Measurements from ENCODE around the gene SNAPC2.
A peak's percentile ranks its signal among the peaks of the same experiment; 100 is the strongest.
"Not testable (repeated sequence)": the region's sequence is repeated elsewhere in the genome, so short reads cannot be mapped to it uniquely, and the experiment has no call there.

Gene SNAPC2

DNA sequence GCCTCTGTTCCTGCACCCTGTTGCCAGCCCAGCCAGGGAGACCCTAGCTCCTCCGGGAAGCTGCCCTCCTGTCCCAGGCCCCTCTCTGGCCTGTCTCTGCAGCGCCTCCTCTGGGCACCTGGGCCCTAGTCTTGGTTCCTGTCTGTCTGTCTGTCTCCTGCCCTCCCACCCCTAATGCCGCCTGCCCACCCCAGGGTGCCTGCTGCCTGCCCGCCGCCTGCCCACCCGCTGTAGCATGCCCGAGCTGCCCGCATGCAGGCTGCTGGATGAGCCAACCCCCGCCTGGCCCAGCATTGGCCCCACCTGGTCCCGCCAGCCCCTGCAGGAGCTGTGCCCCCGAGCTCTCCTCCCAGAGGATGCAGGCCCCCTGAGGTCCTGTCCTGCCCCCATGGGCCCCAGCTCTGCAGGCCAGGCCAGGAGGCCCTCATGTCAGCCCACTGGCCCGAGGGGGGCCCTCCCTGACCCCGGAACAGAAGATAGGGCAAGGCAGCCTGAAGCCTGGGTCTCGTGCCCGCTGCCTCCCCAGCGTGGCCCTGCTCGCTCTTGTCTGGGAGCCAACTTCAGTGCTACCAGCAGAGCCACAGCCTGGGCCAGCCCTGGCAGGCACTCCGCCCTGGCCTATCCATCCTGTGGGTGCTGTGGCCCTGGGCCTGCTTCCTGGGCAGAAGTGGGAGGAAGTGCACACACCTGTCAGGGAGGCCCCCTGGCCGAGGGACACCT, 11.2 kb upstream of the SNAPC2 start:
- DNase-seq (ENCODE audit: low read depth): no peak

DNA sequence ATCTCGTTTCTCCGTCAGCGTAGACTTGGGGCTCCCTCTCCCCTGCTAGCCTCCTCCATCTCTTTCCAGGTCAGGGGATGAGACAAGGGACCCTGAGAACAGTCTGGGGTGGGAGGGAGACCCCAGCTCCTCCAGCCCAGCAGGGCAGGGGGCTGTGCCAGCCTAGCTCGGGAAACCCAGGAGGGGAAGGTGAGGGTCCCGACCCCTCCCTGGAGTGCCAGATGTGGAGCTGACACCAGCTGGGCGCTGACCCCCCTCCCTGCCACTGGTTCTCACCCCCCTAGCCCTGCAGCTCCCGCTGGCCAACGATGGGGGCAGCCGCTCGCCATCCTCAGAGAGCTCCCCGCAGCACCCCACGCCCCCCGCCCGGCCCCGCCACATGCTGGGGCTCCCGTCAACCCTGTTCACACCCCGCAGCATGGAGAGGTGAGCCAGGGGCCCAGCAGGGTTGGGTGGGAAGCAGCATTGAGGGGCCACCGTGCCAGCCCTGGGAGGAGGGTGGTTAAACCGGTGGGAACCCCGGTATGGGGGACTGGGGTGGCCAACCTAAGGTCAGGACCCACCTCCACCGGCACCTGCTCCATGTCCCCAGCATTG, 10.6 kb upstream of the SNAPC2 start:
- no peak for DNase-seq (ENCODE audit: low read depth)

DNA sequence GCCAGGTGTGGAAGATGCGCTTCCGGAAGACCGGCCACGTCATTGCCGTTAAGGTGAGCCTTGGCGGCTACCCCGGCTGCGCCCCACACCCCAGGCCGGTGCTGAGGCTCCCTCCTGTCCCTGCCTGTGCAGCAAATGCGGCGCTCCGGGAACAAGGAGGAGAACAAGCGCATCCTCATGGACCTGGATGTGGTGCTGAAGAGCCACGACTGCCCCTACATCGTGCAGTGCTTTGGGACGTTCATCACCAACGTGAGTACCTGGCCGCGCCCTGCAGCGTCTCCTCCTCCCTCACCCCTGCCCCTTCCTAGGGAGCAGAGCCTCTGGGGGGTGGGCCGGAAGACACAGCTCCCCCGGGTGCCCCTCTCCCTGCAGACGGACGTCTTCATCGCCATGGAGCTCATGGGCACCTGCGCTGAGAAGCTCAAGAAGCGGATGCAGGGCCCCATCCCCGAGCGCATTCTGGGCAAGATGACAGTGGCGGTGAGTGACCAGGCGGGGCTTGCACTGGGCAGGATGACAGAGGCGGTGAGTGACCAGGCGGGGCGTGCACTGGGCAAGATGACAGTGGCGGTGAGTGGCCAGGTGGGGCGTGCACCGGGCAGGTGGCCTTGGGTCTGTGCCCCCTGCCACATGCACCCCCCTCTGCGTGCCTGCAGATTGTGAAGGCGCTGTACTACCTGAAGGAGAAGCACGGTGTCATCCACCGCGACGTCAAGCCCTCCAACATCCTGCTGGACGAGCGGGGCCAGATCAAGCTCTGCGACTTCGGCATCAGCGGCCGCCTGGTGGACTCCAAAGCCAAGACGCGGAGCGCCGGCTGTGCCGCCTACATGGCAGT, 9.6 kb upstream of the SNAPC2 start:
- DNase-seq (ENCODE audit: low read depth): no peak

DNA sequence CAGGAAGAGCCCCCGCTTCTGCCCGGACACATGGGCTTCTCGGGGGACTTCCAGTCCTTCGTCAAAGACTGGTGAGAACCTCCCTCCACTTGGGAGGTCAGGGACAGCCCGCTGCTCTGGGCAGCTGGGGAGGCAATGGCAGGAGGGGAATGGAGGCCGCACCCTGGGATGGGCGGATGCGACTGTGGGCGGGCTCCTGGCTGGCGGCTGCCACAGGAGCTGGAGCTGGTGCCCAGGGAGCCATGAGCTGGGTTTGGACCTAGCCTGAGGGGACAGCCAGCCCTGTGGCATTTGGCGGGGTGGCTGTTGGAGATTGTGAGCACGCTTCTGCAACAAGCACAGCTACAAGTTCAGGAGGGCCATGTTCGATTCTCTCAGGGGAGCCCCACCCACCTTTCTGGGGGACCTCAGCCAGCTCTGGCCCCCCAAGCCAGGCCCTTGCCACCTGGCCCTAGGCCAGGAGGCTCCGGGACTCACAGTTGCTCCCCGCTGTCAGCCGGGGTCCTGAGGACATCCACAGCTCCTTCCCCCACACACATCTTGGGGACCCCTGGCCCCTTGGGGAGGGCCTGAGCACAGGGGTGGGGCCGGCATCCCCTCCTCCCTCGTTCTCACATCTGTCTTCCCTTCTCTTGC, 8.5 kb upstream of the SNAPC2 start:
- DNase-seq (ENCODE audit: low read depth): no peak

DNA sequence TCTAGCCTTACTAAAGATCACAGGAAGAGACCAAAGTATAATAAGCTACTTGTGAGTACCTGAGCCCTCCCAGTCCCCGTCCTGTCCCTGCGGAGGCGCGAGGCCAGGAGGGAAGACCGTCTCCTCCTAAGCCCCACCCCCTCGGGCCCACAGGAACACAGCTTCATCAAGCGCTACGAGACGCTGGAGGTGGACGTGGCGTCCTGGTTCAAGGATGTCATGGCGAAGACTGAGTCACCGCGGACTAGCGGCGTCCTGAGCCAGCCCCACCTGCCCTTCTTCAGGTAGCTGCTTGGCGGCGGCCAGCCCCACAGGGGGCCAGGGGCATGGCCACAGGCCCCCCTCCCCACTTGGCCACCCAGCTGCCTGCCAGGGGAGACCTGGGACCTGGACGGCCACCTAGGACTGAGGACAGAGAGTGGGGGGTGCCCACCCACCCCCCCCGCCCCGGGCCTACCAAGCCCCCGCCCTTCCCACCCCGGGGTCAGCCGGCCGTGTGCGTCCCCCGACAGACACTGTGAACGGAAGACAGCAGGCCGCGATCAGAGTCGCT, 7.9 kb upstream of the SNAPC2 start:
- no peak for DNase-seq (ENCODE audit: low read depth)

DNA sequence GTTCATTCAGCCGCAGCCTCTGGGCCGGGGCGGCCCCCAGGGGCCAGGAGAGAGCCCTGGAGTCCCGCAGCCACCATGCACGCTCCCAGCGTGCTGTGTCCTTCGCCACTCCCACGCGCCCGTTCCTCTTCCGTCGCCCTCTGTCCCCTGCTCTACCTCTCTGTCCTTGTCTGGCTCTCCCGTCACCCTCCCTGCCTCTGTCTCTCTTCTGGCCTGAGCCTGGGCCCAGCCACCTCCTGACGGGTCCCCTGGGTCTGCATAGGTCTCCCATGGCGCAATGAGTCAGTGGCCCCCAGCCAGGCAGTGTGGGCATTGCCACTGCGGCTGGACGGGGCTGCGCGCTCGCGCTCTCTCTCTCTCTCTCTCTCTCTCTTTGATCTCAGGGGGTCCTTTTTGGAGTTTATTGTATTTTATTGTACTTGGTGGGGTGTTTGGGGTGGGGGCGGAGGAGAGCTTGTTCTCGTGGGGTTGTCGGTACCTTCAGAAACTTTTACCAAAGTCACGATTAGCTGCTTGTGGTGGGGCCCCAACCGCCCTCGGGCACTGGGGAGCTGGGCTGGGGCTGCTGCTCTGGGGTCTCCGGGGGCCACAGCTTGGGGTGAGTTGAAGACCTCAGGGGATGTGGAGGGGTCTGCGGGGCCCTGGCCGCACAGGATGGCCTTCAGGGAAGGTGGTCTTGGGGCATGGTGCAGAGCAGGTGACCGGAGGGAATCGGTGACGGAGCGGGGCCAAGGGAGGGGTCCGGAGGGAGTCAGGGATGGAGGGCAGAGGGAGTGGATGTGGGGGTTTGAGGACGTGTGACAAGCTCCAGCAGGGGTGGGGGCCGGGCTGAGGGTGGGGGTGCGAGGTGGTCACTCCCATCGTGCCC, 7.2 kb upstream of the SNAPC2 start:
- no peak for DNase-seq (ENCODE audit: low read depth)

DNA sequence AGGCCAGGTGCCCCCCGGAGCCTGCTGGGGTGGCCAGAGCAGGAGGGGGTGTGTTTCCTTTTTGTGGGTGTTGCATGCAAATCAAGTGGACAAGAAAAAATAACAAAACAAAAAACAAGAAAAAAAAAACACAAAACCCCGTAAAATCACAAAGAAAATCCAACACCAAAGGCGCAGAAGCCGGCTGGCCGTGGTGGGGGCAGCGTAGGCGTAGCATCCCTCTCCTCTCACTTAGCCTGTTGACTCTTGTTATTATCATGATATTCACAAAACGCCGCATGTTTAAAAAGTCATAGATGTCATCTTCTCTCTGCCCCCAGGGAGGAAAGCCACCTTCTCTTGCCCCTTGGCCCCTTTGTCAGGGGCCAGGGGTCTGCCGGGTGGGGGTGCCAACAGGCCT, 6.5 kb upstream of the SNAPC2 start:
- no peak for DNase-seq (ENCODE audit: low read depth)

DNA sequence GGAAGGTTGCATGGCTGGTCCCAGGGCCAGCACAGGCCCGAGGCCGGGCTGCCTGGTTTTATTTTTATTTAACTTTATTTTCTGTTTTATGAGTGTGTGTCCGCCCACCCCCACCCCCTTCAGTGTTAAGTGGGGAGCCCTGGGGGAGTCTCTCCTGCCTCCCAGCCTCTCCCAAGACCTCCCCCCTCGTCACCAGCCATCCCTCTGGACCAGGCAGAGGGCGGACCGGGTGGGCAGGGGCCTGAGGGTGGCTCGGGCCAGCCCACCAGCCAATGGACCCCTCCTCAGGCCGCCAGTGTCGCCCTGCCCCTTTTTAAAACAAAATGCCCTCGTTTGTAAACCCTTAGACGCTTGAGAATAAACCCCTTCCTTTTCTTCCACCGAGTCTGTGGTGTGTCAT, 6.0 kb upstream of the SNAPC2 start:
- DNase-seq (ENCODE audit: low read depth): no peak

DNA sequence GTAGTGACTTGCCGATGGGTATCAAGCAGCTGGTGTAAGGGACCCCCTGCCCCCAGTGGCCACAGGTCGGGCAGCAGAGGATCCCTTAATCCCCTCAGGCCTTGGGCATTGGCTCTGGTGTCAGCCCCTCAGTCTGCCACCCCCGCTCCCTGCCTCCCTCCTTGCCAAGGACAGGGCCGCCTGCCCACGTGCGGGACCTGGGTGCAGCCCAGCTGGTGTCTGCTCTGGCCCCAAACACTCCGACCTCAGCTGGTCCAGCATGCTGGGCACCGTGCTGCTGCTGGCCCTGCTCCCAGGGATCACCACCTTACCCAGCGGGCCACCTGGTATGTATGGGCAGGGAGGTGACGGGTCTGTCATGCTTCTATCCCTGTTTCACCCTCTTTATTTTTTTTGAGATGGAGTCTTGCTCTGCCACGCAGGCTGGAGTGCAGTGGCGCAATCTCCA, 5.5 kb upstream of the SNAPC2 start, which contains the start of gene TGFBR3L:
Gene TGFBR3L (plus strand): TSS at position 233 of the 448 bp plus-strand sequence.
- no peak for DNase-seq (ENCODE audit: low read depth)

DNA sequence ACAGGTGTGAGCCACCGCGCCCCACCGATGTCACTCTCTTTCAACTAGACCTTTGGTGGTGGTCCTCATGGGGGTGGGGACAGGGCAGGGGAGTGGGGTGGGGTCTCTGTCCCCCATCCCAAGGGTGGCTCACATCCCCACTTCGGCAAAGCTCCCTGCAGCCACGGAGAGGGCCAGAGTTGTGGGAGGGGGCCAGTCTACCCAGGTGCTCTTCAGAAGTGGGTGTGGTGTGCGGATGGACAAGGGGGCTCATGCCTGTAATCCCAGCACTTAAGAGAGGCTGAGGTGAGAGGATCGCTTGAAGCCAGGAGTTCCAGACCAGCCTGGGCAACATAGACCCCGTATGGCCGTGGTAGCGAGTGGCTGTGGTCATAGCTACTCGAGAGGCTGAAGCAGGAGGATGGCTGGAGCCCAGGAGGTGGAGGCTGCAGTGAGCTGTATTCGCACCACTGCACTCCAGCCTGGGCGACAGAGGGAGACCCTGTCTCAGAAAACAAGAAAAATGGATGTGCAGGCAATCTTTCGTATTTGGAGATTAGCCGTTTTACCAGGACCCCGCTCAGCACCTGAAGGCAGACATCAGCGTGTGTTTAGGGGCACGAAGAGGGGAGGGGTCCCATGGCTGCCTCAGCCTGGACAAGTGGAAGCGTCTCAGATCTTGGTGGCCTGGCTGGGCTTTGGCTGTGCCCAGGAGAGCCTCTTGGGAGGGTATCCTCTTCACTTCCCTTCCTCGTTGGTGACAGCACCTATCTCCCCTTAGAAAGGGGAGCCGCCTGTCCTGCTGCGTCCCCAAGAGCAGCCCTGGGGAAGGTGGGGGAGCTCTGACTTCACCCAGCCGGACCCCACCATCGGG, 4.7 kb upstream of the SNAPC2 start:
- no peak for DNase-seq (ENCODE audit: low read depth)

DNA sequence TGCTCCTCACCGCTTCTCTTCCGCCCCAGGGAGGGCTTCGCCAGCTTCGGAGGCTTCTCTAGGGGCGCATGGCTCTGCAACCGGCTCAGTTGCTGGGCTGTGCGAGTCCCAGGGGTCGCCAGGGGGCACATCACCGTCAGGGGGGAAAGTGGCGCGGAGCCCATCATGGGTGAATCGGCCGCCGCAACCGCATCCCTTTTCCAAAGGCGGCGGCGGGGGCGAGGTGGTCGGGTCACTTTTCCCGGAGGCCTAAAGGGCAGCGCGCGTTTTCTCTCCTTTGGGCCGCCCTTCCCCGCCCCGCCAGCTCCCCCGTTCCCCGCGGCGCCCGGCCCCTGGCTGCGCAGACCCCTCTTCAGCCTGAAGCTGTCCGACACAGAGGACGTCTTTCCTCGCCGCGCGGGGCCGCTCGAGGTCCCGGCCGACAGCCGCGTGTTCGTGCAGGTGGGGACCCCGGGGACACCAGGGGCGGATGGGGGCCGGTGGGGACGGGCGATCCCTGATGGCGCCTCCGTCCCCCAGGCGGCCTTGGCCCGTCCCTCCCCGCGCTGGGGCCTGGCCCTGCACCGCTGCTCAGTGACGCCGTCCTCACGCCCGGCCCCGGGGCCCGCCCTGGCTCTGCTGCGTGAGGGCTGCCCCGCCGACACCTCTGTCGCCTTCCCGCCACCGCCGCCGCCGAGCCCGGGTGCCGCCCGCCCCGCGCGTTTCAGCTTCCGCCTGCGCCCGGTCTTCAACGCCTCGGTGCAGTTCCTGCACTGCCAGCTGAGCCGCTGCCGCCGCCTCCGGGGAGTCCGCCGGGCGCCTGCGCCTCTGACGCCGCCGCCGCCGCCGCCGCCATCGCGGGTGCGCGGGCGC, 3.8 kb upstream of the SNAPC2 start:
- DNase-seq (ENCODE audit: low read depth): no peak

DNA sequence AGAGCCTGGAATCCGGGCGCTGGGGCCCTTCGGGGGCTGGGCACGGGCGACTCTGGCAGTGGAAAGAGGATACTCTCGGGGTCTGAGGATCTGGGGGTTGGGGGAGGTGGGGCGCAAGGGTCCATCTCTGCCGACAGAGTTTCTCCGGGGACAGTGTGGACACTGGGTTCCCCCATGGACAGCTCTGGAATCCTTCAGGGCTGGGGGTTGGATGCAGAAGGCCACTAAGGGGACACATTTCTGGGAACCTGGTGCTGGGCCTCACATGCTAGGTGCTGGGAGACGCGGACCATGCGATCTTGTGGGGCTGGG, 3.2 kb upstream of the SNAPC2 start:
- no peak for DNase-seq (ENCODE audit: low read depth)

DNA sequence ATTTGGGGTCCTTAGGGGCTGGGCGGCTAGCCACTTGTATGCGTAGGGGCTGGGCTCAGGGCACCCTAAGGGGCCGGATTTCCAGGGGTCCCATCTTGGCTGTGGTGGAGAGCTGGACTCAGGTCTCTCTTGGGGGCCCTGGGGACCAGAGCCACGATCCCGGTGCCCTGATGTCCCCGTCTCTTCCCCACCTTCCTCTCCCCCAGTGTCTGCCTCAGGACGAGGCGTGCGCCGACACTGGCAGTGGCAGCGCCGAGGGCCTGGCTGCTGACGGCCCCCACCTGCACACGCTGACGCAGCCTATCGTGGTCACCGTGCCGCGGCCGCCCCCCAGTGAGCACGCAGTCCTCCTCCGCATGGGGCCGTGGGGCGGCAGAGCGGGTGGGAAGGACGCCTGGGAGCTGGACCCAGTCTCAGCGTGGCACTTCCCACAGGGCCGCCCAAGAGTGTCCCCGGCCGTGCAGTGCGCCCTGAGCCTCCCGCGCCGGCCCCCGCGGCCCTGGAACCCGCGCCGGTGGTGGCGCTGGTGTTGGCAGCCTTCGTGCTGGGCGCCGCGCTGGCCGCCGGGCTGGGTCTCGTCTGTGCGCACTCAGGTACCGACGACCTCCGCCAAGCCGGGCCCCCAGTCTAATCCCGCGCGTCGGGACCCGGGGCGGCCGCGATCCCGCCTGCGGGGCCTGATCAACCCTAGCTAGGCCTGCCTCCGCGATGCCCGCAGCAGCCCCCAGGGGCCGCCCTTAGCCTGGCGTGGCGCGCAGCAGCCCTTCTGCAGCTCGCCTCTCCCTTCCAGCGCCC, 2.7 kb upstream of the SNAPC2 start:
- peak; percentile 39 for DNase-seq (ENCODE audit: low read depth)

DNA sequence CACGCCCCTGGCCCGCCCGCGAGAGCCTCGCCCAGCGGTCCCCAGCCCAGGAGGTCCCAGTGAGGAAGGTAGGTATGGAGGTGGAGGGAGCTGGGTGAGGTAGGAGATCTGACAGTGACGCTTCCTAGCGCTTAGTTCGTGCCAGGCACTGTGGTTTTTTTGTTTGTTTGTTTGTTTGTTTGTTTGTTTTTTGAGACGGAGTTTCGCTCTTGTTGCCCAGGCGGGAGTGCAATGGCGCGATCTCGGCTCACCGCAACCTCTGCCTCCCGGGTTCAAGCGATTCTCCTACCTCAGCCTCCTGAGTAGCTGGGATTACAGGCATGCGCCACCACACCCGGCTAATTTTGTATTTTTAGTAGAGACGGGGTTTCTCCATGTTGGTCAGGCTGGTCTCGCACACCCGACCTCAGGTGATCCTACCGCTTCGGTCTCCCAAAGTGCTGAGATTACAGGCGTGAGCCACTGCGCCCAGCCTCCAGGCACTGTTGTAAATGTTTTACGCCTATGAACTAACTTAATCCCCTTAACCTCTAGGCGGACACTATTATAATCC, 2.0 kb upstream of the SNAPC2 start:
- DNase-seq (ENCODE audit: low read depth): not testable (repeated sequence)

DNA sequence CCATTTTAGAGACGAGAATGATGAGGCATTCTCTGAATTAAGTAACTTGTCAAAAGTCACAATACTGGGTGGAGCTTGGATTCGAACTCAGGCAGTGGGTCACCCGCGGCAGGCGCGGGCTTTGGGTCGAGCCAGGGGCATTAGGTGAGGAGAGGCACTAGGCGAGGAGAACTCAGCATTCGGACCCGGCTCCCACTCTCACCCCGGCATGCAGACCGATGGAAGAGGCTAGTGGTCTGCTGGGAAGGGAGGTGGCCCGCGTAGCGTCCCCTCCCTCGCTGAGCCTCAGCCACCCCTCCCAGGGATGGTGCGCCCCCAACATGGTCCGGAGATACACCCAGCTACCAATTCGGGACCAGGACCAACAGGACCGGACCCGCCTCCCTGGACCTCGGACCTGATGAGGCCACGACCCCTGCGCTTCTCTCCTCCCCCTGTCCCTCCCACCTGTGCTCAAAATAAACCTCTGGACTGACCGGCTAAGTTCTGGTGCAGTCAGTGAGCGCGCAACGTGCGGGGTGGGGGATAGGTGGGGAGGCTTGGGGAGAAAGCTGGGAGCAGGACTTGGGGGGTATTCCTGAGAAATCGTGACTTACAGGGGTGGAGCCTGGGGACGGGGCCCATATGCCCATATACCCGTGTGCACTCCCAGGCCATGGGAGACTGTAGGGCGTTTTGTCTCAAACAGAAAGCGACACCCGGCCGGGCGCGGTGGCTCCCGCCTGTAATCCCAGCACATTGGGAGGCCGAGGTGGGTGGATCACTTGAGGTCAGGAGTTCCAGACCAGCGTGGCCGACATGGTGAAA, 1.3 kb upstream of the SNAPC2 start:
- DNase-seq (ENCODE audit: low read depth): no peak

DNA sequence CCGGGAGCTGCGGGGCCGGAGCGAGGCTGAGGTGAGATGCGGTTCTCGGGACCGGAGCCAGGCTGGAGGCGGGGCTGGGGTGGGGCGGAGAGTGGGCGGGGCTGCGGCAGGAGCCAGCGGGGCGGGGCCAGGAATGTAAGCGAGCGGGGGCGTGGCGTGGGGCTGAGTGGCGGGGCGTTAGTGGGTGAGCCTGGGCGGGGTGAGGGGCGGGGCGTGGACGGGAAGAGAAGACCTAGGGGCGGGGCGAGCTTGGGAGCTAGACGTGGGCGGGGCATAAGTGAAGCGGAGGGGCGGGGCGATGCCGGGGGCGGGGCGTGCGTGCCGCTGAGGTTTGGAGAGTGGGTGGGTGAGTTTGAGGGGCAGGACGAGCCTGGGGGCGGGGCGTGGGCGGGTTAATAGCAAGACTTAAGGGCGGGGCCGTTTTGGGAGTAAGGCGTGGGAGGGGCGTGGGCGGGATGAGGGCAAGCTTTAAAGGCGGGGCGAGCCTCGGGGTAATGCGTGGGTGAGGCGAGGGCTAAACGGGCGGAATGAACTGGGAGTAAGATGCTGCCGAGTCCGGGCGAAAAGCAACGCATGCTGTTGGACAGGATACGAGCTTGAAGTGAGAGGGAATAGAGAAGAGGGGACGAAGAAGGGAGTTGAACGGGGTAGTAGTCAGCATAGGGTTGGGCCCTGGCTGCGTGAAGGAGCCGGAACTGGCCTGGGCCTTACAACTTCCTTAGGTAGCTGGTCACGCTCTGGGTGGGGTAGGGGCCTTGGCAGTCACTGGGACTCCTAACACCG, 572 bp downstream of the SNAPC2 start:
- DNase-seq (ENCODE audit: low read depth): peak; percentile 100
